Measurements from ENCODE around the gene FSHR.

GRCh38 chr2:49045083-49045482 is 109.2 kb downstream of the FSHR start:
- TF ChIP-seq ELF4 (IDR thresholded peaks at IDR 0.05) (no peak), FOXM1 (IDR thresholded peaks at IDR 0.05; ENCODE audit: borderline replicate concordance) (no peak), CTBP1 (IDR thresholded peaks at IDR 0.05; ENCODE audit: borderline replicate concordance) (no peak), SP1 (IDR thresholded peaks at IDR 0.05) (no peak), PKNOX1 (IDR thresholded peaks at IDR 0.05) (no peak), LEF1 (IDR thresholded peaks at IDR 0.05; ENCODE audit: borderline replicate concordance) (no peak)
